Upper lobe of right lung (tissue), 1 donor: ENCODE measurements around the gene CENPK. TPM values are rescaled to one million over a fixed set of nuclear protein-coding genes. Genes with fewer than 3 reads are reported as not detected.

Experiments
- ATAC-seq: fragments of 200-7000 bp; cut with Tn5 transposase; one replicate; pipeline ENCODE4 v1.9.1; 2020; ENCODE audit warnings: mild to moderate bottlenecking, moderate library complexity
- DNase-seq: peaks from one replicate; pipeline ENCODE4 v3.0.0-alpha.2; 2020
- H3K27ac ChIP-seq: fragments of 200-600 bp; one replicate; pipeline ENCODE4 v1.8.0; 2022
- H3K27me3 ChIP-seq: fragments of 200-600 bp; one replicate; pipeline ENCODE4 v1.8.0; 2022; ENCODE audit warnings: mild to moderate bottlenecking
- H3K36me3 ChIP-seq: fragments of 200-600 bp; one replicate; pipeline ENCODE4 v1.8.0; 2022
- H3K4me1 ChIP-seq: fragments of 200-600 bp; one replicate; pipeline ENCODE4 v1.8.0; 2022
- H3K4me3 ChIP-seq: fragments of 200-600 bp; one replicate; pipeline ENCODE4 v1.8.0; 2022; ENCODE audit warnings: mild to moderate bottlenecking
- H3K9me3 ChIP-seq: fragments of 200-600 bp; one replicate; pipeline ENCODE4 v1.8.0; 2022
- CTCF ChIP-seq: fragments of 200-600 bp; IDR thresholded peaks from one replicate; pipeline ENCODE4 v1.8.0; 2022; ENCODE audit warnings: antibody characterized with exemption
- intact Hi-C: fragments of 100-400 bp; cut with DNase I; formaldehyde crosslinking; loops from one replicate; pipeline ENCODE4 v1.11.0; 2022
- total RNA-seq: library from RNA; stranded (reverse); fragmentation: NEBNext Ultra II Directional; extraction: Animal tissue kit (Norgen Biotek cat#: 25700); gene quantifications from one replicate; pipeline ENCODE4 v1.2.1, GENCODE V29; 2021
- donor health status: DM: no; HTN: yes; CAD: no; lungs with severe emphysema.

The CENPK gene
- total RNA-seq, 1 donor from 2014 or later, result 2.3 TPM

GRCh38 chr5:65481171-65481581 lies 81.8 kb downstream of the CENPK start:
- Histone ChIP-seq H3K4me1 (peaks cover 15% of the 10 kb centered on the region), H3K9me3 (no peaks in the 10 kb centered on the region), H3K4me3 (peak overlapping the region; percentile 73), H3K27me3 (no peaks in the 10 kb centered on the region), H3K36me3 (no peaks in the 10 kb centered on the region), H3K27ac (peak overlapping the region; percentile 58)
- no peak for DNase-seq
- ATAC-seq, result no peak
- TF ChIP-seq CTCF, result no peak
- intact Hi-C loops, result loop anchor here (10.0 kb wide), 1 partner anchor 666 kb away; no protein-coding TSS in a partner anchor

GRCh38 chr5:65480306-65480865 lies 82.6 kb downstream of the CENPK start:
- H3K36me3 ChIP-seq, result no peaks in the 10 kb centered on the region
- ATAC-seq (peak; percentile 29), DNase-seq (peak; percentile 76)
- H3K4me3 ChIP-seq, result peak overlapping the region; percentile 73
- no peaks in the 10 kb centered on the region for H3K9me3 ChIP-seq
- TF ChIP-seq CTCF, result no peak
- no peaks in the 10 kb centered on the region for H3K27me3 ChIP-seq
- peak overlapping the region; percentile 39 for H3K27ac ChIP-seq
- intact Hi-C loops, result loop anchor here (10.0 kb wide), 1 partner anchor 666 kb away; no protein-coding TSS in a partner anchor
- H3K4me1 ChIP-seq, result peaks cover 15% of the 10 kb centered on the region

- no peaks in the 10 kb centered on the region for H3K9me3 ChIP-seq
- ATAC-seq (no peak), DNase-seq (no peak)
- intact Hi-C loops, result no loop called here
- no peak for TF ChIP-seq CTCF
- no peaks in the 10 kb centered on the region for H3K36me3 ChIP-seq
- H3K27ac ChIP-seq, result no peak overlapping the region
- no peaks in the 10 kb centered on the region for H3K27me3 ChIP-seq
- H3K4me1 ChIP-seq, result peaks cover 15% of the 10 kb centered on the region
- H3K4me3 ChIP-seq, result peak overlapping the region; percentile 73
These were observed 83.4 kb downstream of the CENPK start for GRCh38 chr5:65479527-65479926.

- Histone ChIP-seq H3K4me1 (peaks cover 11% of the 10 kb centered on the region), H3K27ac (no peak overlapping the region), H3K36me3 (no peaks in the 10 kb centered on the region), H3K4me3 (no peak overlapping the region), H3K27me3 (no peaks in the 10 kb centered on the region), H3K9me3 (no peaks in the 10 kb centered on the region)
- ATAC-seq (no peak), DNase-seq (no peak)
- intact Hi-C loops, result no loop called here
- TF ChIP-seq CTCF, result no peak
These were observed 84.6 kb downstream of the CENPK start for GRCh38 chr5:65478336-65478735.

- intact Hi-C loops, result no loop called here
- ATAC-seq (no peak), DNase-seq (no peak)
- H3K9me3 ChIP-seq, result no peaks in the 10 kb centered on the region
- no peak overlapping the region for H3K4me3 ChIP-seq
- H3K27me3 ChIP-seq, result no peaks in the 10 kb centered on the region
- no peak for TF ChIP-seq CTCF
- H3K4me1 ChIP-seq, result peaks cover 8% of the 10 kb centered on the region
- H3K27ac ChIP-seq, result no peak overlapping the region
- H3K36me3 ChIP-seq, result no peaks in the 10 kb centered on the region
These were observed 87.1 kb downstream of the CENPK start for GRCh38 chr5:65475895-65476294.

- ATAC-seq, result no peak
- H3K27ac ChIP-seq, result no peak overlapping the region
- no peak for TF ChIP-seq CTCF
These were observed 87.6 kb downstream of the CENPK start for GRCh38 chr5:65475336-65475735.

More at GRCh38 chr5:65475336-65475735, 87.6 kb downstream of the CENPK start:
- Histone ChIP-seq H3K4me1 (peaks cover 8% of the 10 kb centered on the region), H3K4me3 (no peak overlapping the region), H3K9me3 (no peaks in the 10 kb centered on the region), H3K36me3 (no peaks in the 10 kb centered on the region), H3K27me3 (no peaks in the 10 kb centered on the region)
- intact Hi-C loops, result no loop called here
- no peak for DNase-seq
